OCI-LY3 (cell line): ENCODE results near the gene CR2.
A peak's percentile ranks its signal among the peaks of the same experiment; 100 is the strongest.

Source experiments
- H2AFZ ChIP-seq: fragments of 200-600, 300-600 bp; shearing (Covaris generic); 2 replicates; pipeline ENCODE4 v1.6.0; 2014; ENCODE audit warnings: antibody characterized with exemption, low read depth, low read length
- H3K27ac ChIP-seq: fragments of 200-600, 300-600 bp; sonication (generic); 2 replicates; pipeline ENCODE4 v1.5.1; 2014; ENCODE audit warnings: mild to moderate bottlenecking, low read length, moderate library complexity, mixed read lengths
- H3K27me3 ChIP-seq: fragments of 200-600, 300-600 bp; sonication (generic); 2 replicates; pipeline ENCODE4 v1.6.1; 2014; ENCODE audit warnings: low read depth, low read length, mixed read lengths
- H3K36me3 ChIP-seq: fragments of 200-600, 300-600 bp; sonication (generic); replicated peaks from 2 replicates; pipeline ENCODE3; 2014; ENCODE audit warnings: low read depth, low read length, mixed read lengths
- H3K4me1 ChIP-seq: fragments of 300-600, 200-600 bp; sonication (generic); 2 replicates; pipeline ENCODE4 v1.6.1; 2014; ENCODE audit warnings: low read length, mixed read lengths
- H3K4me2 ChIP-seq: fragments of 200-600, 300-600 bp; sonication (generic); 2 replicates; pipeline ENCODE4 v1.6.1; 2014; ENCODE audit warnings: low read length, mixed read lengths
- H3K4me3 ChIP-seq: fragments of 300-600, 200-600 bp; sonication (generic); 2 replicates; pipeline ENCODE4 v1.5.1; 2014; ENCODE audit warnings: antibody characterized with exemption, mild to moderate bottlenecking, low read length, moderate library complexity
- H3K79me2 ChIP-seq: fragments of 300-600, 200-600 bp; shearing (Covaris generic); 2 replicates; pipeline ENCODE4 v1.6.1; 2014; ENCODE audit warnings: mild to moderate bottlenecking, low read length, mixed read lengths
- H3K9ac ChIP-seq: fragments of 300-600, 200-600 bp; shearing (Covaris generic); 2 replicates; pipeline ENCODE4 v1.6.0; 2014; ENCODE audit warnings: mild to moderate bottlenecking, low read length, moderate library complexity
- H3K9me3 ChIP-seq: fragments of 200-600, 300-600 bp; shearing (Covaris generic); 2 replicates; pipeline ENCODE4 v1.6.1; 2014; ENCODE audit warnings: low read length, mixed read lengths; ENCODE audit not compliant: insufficient read depth
- H4K20me1 ChIP-seq: fragments of 200-600, 300-600 bp; sonication (generic); 2 replicates; pipeline ENCODE4 v1.6.1; 2016; ENCODE audit warnings: low read length, mixed read lengths; ENCODE audit not compliant: insufficient read depth
- EZH2phosphoT487 ChIP-seq: fragments of 200-600 bp; shearing (Covaris generic); IDR thresholded peaks from 2 replicates; pipeline ENCODE4 v1.6.1; 2018; ENCODE audit warnings: antibody characterized with exemption, mixed run types, low read depth
- TF ChIP-seq, protein P1 (sequence below): fragments of 200-600, 300-600 bp; sonication (generic); IDR thresholded peaks from 2 replicates; pipeline ENCODE4 v1.5.1; 2014; ENCODE audit warnings: antibody characterized with exemption, low read length, low read depth

The CR2 gene

DNA sequence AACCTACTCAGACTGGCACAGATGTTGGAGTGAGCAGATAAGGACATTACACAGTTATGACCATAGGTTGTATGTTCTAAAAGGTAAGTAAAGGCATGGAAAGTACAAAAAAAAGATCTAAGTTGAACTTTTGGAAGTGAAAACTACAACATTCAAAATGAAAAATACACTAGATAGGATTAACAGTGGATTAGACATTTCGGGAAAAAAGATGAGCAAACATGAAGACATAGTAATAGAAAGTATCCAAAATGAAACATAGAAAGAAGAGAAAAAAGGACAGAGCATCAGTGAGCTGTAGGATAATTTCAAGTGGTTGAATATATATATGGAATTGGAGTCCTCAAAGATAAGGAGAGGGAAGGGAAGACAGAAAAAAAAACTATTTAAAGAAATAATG, 34.0 kb upstream of the CR2 start:
- no peak overlapping the region for H3K9ac ChIP-seq
- no peak overlapping the region for H3K4me2 ChIP-seq
- H2AFZ ChIP-seq = no peak overlapping the region
- H3K27me3 ChIP-seq = peaks cover 12% of the 10 kb centered on the region
- no peak overlapping the region for H3K4me3 ChIP-seq
- TF ChIP-seq, protein P1, sequence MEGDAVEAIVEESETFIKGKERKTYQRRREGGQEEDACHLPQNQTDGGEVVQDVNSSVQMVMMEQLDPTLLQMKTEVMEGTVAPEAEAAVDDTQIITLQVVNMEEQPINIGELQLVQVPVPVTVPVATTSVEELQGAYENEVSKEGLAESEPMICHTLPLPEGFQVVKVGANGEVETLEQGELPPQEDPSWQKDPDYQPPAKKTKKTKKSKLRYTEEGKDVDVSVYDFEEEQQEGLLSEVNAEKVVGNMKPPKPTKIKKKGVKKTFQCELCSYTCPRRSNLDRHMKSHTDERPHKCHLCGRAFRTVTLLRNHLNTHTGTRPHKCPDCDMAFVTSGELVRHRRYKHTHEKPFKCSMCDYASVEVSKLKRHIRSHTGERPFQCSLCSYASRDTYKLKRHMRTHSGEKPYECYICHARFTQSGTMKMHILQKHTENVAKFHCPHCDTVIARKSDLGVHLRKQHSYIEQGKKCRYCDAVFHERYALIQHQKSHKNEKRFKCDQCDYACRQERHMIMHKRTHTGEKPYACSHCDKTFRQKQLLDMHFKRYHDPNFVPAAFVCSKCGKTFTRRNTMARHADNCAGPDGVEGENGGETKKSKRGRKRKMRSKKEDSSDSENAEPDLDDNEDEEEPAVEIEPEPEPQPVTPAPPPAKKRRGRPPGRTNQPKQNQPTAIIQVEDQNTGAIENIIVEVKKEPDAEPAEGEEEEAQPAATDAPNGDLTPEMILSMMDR = no peak
- TF ChIP-seq EZH2phosphoT487 = no peak
- no peak overlapping the region for H3K27ac ChIP-seq
- no peaks in the 10 kb centered on the region for H3K79me2 ChIP-seq
- H4K20me1 ChIP-seq = no peaks in the 10 kb centered on the region
- H3K36me3 ChIP-seq = no peaks in the 10 kb centered on the region
- peaks cover 22% of the 10 kb centered on the region for H3K4me1 ChIP-seq
- peaks cover 5% of the 10 kb centered on the region; the same call in 1 of the 2 replicates for H3K9me3 ChIP-seq

DNA sequence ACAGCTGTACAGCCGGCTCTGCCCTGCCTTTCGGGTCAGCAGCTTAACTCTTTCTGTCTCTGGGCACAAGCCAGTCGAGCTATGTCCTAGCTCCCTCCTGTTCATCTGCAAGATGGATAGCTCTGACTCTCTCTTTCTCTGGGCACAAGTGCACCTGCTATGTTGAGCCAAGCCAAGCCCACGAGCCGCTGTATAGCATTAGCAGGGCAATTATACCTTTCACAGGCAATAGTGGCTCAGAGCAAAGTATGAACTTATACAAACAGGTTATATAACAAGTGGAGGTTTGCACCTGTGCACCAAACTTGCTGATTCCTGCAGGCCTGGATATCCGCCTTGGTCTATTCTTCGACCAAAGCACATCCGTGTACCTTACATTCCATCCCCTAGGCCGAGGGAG, 33.0 kb upstream of the CR2 start:
- Histone ChIP-seq H2AFZ (no peak overlapping the region), H3K27me3 (peaks cover 15% of the 10 kb centered on the region)
- no peak for TF ChIP-seq EZH2phosphoT487
- TF ChIP-seq, protein P1 = no peak

DNA sequence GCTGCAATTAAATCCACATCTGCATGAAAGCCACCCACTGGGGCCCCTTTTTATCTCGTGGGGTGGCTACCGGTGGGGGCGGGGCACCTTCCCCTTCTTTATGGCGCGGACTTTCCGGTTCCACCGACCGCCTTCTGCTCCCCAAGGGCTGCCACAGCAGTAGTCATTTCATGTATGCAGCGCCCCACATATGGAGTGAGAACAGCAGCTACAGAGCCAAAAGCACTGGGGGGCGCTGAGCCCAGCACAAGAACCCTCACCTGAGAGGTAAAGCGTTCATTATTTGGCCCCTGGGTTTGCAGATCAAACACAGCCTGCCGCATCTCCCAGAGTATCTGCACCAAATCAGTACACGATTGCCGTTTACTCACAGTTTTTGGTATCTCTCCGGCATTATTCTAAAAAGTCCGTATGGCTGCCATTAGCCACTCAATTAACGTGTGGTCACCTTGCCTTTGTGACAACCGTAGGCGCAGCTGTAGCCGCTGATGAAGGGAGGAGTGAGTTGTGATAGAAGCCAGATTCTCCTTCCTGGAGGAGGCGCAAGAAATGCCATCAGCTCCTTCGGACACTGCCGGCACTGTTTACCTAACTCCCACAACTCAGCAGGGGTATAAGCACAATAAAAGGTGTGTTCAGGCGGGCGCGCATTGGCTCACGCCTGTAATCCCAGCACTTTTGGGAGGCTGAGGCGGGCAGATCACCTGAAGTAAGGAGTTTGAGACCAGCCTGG, 30.4 kb upstream of the CR2 start:
- Histone ChIP-seq H3K4me3 (peak overlapping the region; percentile 86), H3K4me2 (peak overlapping the region; percentile 98), H3K27me3 (peaks cover 24% of the 10 kb centered on the region), H3K36me3 (peaks cover 5% of the 10 kb centered on the region), H3K4me1 (peaks cover 20% of the 10 kb centered on the region), H3K79me2 (no peaks in the 10 kb centered on the region), H3K9ac (peak overlapping the region; percentile 49), H3K9me3 (peaks cover 5% of the 10 kb centered on the region), H4K20me1 (no peaks in the 10 kb centered on the region), H2AFZ (peak overlapping the region; percentile 90), H3K27ac (no peak overlapping the region)
- TF ChIP-seq, protein P1 = peak; percentile 47
- TF ChIP-seq EZH2phosphoT487 = no peak

More for the DNA sequence above, 33.0 kb upstream of the CR2 start:
- no peak overlapping the region for H3K4me2 ChIP-seq
- H3K79me2 ChIP-seq = no peaks in the 10 kb centered on the region
- no peak overlapping the region for H3K27ac ChIP-seq
- H3K4me1 ChIP-seq = peaks cover 17% of the 10 kb centered on the region
- H3K36me3 ChIP-seq = no peaks in the 10 kb centered on the region
- H3K9ac ChIP-seq = no peak overlapping the region
- H3K9me3 ChIP-seq = peaks cover 5% of the 10 kb centered on the region; the same call in 1 of the 2 replicates
- no peaks in the 10 kb centered on the region for H4K20me1 ChIP-seq
- no peak overlapping the region for H3K4me3 ChIP-seq

DNA sequence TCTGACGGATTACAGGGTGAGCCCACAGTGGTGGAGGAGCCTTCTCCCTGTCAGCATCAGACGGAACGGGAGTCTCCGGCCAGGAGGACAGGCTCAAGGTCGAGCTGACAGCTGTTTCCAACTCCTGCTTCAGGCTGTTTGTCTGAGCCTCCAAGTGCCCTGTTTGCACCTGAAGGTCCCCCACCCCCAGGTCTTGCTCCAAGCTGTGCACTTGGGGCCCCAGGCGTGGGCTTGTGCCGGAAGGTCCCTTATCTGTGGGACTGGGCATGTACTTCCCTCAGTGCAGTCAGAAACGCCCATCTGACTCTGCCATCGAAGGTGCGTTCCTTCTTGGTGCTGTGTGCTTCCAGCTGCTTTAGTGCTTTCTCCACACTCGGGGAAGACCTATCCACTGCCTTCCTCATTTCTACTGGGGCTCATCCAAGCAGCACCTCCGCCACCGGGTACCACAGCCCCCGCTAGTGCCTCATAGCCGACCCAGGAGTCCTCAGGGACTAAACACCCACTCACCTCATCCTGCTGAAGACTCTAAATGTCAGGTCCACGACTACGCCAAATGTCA, 29.5 kb upstream of the CR2 start:
- peaks cover 24% of the 10 kb centered on the region for H3K27me3 ChIP-seq
- no peak overlapping the region for H3K9ac ChIP-seq
- peaks cover 5% of the 10 kb centered on the region for H3K36me3 ChIP-seq
- no peak overlapping the region for H3K27ac ChIP-seq
- peak overlapping the region; percentile 98 for H3K4me2 ChIP-seq
- no peak for TF ChIP-seq EZH2phosphoT487
- TF ChIP-seq, protein P1 = no peak
- H3K4me1 ChIP-seq = peaks cover 26% of the 10 kb centered on the region
- no peaks in the 10 kb centered on the region for H3K79me2 ChIP-seq
- H3K4me3 ChIP-seq = peak overlapping the region; percentile 86
- H3K9me3 ChIP-seq = peaks cover 5% of the 10 kb centered on the region
- peak overlapping the region; percentile 26; the same call in 1 of the 2 replicates for H2AFZ ChIP-seq
- no peaks in the 10 kb centered on the region for H4K20me1 ChIP-seq
